KMS-11 (cell line): ENCODE measurements around the gene SCARF2.

Source experiments
- H2AFZ ChIP-seq: fragments of 200-600 bp; sonication (generic); 2 replicates; pipeline ENCODE4 v1.6.1; 2016; ENCODE audit warnings: antibody characterized with exemption, mixed run types, low read depth
- H3K27ac ChIP-seq: fragments of 200-600 bp; sonication (generic); 2 replicates; pipeline ENCODE4 v1.6.1; 2016; ENCODE audit warnings: mild to moderate bottlenecking, mixed run types
- H3K27me3 ChIP-seq: fragments of 200-600 bp; sonication (generic); 2 replicates; pipeline ENCODE4 v1.6.1; 2017; ENCODE audit warnings: mild to moderate bottlenecking, low read depth, mixed run types, moderate library complexity; ENCODE audit not compliant: insufficient read depth
- H3K36me3 ChIP-seq: fragments of 200-600 bp; sonication (generic); 2 replicates; pipeline ENCODE4 v1.6.1; 2017; ENCODE audit warnings: mild to moderate bottlenecking, mixed run types; ENCODE audit not compliant: insufficient read depth
- H3K4me1 ChIP-seq: fragments of 200-600 bp; sonication (generic); 2 replicates; pipeline ENCODE4 v1.6.1; 2016; ENCODE audit warnings: mild to moderate bottlenecking, low read depth, mixed run types; ENCODE audit not compliant: poor library complexity, severe bottlenecking
- H3K4me2 ChIP-seq: fragments of 200-600 bp; sonication (generic); 2 replicates; pipeline ENCODE4 v1.7.0; 2016; ENCODE audit warnings: mild to moderate bottlenecking, mixed run types
- H3K4me3 ChIP-seq: fragments of 200-600 bp; sonication (generic); IDR thresholded peaks from 2 replicates; pipeline ENCODE4 v1.6.1; 2017; ENCODE audit warnings: low read depth, low read length, mixed read lengths; ENCODE audit not compliant: insufficient read depth
- H3K79me2 ChIP-seq: fragments of 200-600 bp; sonication (generic); 2 replicates; pipeline ENCODE4 v1.6.1; 2016; ENCODE audit warnings: low read depth, mixed run types; ENCODE audit not compliant: insufficient read depth
- H3K9ac ChIP-seq: fragments of 200-600 bp; sonication (generic); 2 replicates; pipeline ENCODE4 v1.6.1; 2016; ENCODE audit warnings: mild to moderate bottlenecking, mixed run types
- H4K20me1 ChIP-seq: fragments of 200-600 bp; sonication (generic); 2 replicates; pipeline ENCODE4 v1.6.1; 2016; ENCODE audit warnings: mild to moderate bottlenecking, mixed run types; ENCODE audit not compliant: insufficient read depth
- CTCF ChIP-seq: fragments of 200-600 bp; sonication (generic); conservative IDR thresholded peaks from 2 replicates; pipeline ENCODE4 v1.6.1; 2017; ENCODE audit warnings: low read depth, mild to moderate bottlenecking, antibody characterized with exemption, low read length, moderate library complexity, mixed read lengths

Gene SCARF2

GRCh38 chr22:20459862-20460261 lies 22.2 kb upstream of the SCARF2 start:
- Histone ChIP-seq H3K79me2 (no peaks in the 10 kb centered on the region), H4K20me1 (no peaks in the 10 kb centered on the region), H3K36me3 (no peaks in the 10 kb centered on the region), H3K4me1 (peaks cover 13% of the 10 kb centered on the region), H3K27me3 (no peaks in the 10 kb centered on the region), H2AFZ (no peak overlapping the region), H3K4me3 (no peak overlapping the region), H3K9ac (no peak overlapping the region), H3K4me2 (no peak overlapping the region), H3K27ac (no peak overlapping the region)
- TF ChIP-seq CTCF = no peak

GRCh38 chr22:20459152-20459542 lies 21.5 kb upstream of the SCARF2 start:
- no peak overlapping the region for H3K27ac ChIP-seq
- no peak for TF ChIP-seq CTCF
- no peaks in the 10 kb centered on the region for H3K27me3 ChIP-seq
- no peaks in the 10 kb centered on the region for H3K79me2 ChIP-seq
- H3K4me1 ChIP-seq = peaks cover 13% of the 10 kb centered on the region
- no peak overlapping the region for H3K4me3 ChIP-seq
- no peak overlapping the region for H3K9ac ChIP-seq
- no peaks in the 10 kb centered on the region for H4K20me1 ChIP-seq
- no peak overlapping the region for H2AFZ ChIP-seq
- H3K4me2 ChIP-seq = no peak overlapping the region
- H3K36me3 ChIP-seq = no peaks in the 10 kb centered on the region

- H3K27me3 ChIP-seq = no peaks in the 10 kb centered on the region
- no peak overlapping the region for H3K4me2 ChIP-seq
- no peaks in the 10 kb centered on the region for H3K36me3 ChIP-seq
- no peak for TF ChIP-seq CTCF
- H3K4me3 ChIP-seq = no peak overlapping the region
- H3K79me2 ChIP-seq = no peaks in the 10 kb centered on the region
- no peak overlapping the region for H2AFZ ChIP-seq
- peaks cover 11% of the 10 kb centered on the region for H3K4me1 ChIP-seq
- no peak overlapping the region for H3K9ac ChIP-seq
- no peaks in the 10 kb centered on the region for H4K20me1 ChIP-seq
- H3K27ac ChIP-seq = no peak overlapping the region
Observed at GRCh38 chr22:20458530-20459151, 21.0 kb upstream of the SCARF2 start.

- H3K4me3 ChIP-seq = no peak overlapping the region
- no peak overlapping the region for H3K4me2 ChIP-seq
- H2AFZ ChIP-seq = no peak overlapping the region
- H3K79me2 ChIP-seq = no peaks in the 10 kb centered on the region
- H3K36me3 ChIP-seq = no peaks in the 10 kb centered on the region
- no peaks in the 10 kb centered on the region for H4K20me1 ChIP-seq
- peaks cover 6% of the 10 kb centered on the region for H3K4me1 ChIP-seq
- H3K9ac ChIP-seq = no peak overlapping the region
- no peak for TF ChIP-seq CTCF
- no peaks in the 10 kb centered on the region for H3K27me3 ChIP-seq
- no peak overlapping the region for H3K27ac ChIP-seq
Observed at GRCh38 chr22:20457506-20458240, 20.0 kb upstream of the SCARF2 start.
